Activated CD4-positive, CD25-positive, alpha-beta regulatory T cell treated with anti-CD3 and anti-CD28 coated beads, Interleukin-2, amount 50 U/mL, for 72 hours (primary cell): ENCODE measurements around the gene ERH.
"Not testable (repeated sequence)": the region's sequence is repeated elsewhere in the genome, so short reads cannot be mapped to it uniquely, and the experiment has no call there.

Source experiments
- DNase-seq: peaks from one replicate; pipeline ENCODE4 v3.0.0; 2021

Gene ERH

DNA sequence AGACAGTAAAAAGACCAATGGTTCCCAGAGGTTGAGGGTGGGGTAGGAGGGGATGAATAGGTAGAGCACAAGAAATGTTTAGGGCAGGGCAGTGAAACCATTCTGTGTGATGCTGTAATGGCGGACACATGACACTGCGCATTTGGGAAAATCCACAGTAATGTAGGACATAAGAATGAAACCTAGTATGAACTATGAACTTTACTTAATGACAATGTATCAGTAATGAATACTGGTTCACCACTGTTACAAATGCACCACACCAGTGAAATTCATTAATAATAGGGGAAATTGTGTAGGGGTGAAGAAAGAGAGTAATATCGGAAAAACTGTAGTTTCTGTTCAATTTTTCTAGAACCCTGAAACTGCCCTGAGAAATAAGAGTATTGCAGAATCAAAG is 5.6 kb downstream of the ERH start:
- no peak for DNase-seq

DNA sequence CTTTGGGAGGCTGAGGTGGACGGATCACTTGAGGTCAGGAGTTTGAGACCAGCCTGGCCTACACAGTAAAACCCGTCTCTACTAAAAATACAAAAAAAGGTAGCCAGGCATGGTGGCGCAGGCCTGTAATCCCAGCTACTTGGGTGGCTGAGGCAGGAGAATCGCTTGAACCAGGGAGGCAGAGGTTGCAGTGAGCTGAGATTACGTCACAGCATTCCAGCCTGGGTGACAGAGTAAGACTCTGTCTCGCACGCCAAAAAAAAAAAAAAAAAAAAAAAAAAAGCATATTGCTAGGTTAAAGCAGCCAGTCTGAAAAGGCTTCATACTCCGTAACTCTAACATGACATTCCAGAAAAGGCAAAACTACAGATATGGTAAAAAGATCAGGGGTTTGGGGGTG is 6.7 kb downstream of the ERH start:
- DNase-seq: not testable (repeated sequence)

DNA sequence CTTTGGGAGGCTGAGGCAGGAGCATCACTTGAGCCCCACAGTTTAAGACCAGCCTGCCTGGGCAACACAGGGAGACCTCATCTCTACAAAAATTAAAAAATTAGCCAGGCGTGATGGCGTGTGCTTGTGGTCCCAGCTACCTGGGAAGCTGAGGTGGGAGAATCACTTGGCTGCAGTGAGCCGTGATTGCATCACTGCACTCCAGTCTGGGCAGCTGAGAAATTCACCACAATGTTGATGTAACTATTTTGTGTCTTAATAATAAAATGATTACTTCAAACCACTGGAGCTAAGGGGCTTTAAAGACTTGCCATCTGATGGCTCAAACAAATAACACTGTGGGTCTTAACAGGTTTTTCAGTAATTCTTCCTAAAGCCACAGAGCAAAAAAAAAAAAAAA is 10.8 kb downstream of the ERH start:
- no peak for DNase-seq

DNA sequence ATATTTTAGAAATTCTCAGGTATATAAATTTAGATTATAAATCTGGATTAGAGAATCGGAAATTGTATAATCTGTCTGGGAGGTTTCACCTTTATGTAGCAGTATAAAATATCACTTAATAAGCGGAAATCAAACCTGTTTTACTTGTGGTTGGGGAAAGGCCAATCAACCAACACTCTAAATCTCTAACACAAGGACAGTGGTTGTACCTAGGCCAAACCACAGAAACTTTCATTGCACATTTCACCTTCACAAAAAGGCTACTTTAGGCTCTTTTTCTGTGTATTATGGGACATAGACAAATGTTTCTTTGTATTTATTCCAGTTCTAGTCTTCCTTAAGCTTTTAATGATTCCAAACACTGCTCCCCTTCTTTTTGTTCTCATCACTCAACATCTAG is 19.8 kb downstream of the ERH start:
- no peak for DNase-seq

DNA sequence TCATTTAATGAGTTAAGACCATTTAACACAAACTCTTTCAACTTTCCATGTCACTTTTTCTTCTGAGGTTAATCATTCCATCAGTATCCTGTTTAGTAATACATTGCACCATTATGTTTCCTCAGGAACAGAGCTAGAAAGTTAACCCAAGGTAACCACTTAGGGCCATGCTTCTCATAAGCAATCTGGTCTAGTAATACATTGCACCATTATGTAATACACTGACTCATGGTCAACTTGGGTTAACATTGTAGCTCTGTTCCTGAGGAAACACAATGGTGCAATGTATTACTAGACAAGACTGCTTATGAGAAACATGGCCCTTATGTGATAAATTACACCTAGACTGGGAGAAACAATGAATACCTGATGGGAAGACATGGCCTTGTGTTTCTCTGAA is 21.7 kb downstream of the ERH start:
- DNase-seq: no peak

DNA sequence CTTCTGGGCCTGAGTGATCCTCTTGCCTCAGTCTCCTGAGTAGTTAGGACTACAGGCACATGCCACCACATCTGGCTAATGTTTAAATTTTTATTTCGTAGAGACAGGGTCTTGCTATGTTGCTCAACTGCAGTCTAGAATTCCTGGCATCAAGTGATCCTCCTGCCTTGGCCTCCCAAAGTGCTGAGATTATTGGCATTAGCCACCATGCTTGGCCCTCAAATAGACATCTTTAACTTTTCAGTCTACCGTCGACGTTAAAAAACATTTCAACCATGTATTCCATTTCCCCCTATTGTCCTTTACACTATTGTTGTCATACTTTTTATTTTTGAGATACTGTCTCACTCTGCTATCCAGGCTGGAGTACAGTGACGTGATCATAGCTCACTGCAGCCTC is 22.4 kb downstream of the ERH start:
- DNase-seq: no peak

DNA sequence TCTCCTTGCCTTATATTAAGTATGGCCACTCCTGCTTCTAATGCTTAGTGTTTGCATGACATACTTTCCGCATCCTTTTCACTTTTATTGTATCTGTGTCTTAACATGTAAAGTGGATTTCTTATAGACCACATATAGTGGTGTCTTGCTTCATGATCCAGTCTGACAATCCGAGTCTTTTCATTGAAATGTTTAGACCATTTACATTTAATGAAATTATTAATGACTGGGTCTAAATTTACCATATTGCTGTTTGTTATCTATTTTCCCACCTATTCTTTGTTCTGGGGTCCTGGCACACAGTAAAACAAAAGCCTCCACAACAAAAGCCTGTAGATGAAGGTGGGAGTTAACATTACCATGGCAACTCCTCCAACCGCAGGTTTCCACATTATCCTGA is 22.9 kb downstream of the ERH start:
- DNase-seq: no peak

DNA sequence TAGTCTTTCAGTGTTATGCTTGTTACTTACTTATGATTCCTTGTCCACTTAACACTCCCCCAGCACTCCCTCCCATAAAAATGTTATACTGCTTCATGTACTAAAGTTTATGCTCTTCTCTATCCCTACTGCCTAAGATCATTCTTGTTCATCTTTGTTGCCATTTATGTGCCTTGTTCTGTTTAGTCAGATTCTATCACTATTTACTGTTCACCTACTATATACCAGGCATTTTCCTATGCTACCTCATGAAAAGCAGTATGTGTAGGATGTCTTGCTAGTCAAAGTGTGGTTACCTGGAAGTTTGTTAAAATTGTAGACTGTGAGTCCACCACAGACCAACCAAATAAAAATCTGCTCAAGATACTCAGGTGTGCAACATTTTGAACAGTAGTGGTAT is 23.9 kb downstream of the ERH start:
- no peak for DNase-seq

DNA sequence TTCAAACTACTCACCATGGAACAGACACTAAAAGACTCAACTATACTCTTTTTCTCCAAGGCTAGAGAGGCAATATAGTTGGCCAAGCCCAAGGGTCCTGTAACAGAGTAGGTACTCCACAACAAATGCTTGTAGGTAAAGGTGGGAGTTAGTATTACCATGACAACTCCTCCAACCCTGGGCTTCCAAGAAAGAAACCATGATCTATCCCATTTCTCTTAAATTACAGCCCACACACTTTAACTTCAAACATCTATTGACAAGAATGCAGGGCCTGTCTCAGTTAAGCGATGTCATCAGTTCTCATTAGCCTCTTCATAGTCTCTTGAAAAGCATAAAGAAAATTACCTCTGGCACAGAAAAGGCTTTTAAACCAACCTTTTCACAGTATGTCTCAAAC is 25.0 kb downstream of the ERH start:
- no peak for DNase-seq

DNA sequence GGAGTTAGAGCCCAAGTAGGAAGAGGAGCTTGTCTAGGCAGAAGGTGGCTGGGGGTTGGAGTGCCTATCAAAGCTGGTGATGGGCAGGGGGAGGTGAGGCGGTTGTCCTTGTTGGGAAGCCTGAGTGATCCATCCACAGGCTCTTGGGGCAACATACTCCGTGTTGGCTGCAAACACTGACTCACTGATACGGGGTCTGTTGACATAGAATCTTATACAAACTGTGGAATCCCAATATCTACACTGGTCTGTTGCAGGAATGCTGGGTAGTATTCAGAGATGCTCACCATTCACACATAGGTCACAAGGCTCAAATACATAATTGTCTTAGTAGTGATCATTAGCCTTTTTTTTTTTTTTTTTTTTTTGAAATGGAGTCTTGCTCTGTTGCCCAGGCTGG is 26.0 kb downstream of the ERH start:
- no peak for DNase-seq

DNA sequence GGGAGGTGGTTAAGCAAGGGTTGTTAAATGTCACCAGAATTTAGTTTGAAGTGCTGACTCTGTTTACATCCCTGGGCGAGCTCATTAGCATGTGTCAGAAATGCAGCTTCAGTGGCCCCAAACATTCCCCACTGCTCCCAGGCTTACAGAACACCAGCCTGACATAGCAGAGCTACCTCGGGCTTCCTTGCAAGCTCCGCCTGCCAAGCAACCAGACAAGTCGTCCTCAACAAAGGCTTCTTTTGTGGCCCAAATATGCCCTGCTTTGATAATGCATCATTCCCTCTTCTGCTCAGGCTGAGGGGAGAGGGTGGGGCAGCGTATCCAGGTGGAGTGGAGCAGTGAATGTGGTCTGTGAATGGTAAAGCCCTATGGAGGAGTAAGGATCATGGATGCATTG is 28.0 kb downstream of the ERH start:
- DNase-seq: no peak

DNA sequence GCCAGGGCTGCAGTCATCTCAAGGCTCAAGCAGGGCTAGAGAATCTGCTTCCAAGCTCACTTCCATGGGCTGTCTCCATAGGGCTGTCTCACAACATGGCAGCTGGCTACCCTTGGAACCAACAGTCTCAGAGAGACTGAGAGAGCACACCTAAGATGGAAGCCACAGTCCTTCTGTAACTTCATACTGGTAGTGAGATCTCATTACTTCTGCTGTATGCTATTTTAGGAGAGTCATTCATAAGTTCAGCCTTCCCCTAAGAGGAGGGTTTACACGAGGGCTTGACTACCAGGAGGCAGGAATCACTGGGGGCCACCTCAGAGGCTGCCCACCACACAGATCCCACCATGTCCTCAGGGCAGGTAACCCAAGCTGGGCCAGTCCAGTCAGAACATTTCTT is 29.7 kb downstream of the ERH start:
- DNase-seq: no peak

DNA sequence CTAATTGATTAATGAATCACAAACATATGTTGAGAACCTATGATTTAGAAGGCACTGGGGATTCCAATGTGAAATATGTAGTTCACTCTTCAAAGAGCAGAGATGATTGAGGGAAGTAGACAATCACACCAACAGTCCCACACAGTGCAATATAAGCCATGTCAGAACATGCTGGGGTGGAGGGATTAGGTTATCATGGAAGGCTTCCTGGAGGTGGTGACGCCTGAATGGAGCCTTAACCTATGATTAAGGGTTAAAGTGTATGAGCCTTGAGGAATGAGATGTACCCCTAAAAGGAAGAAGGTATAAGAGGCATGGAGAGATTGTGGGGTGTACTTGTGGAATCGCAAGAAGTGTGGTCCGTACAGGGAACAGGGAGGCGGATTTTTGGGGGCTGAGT is 31.3 kb downstream of the ERH start:
- DNase-seq: no peak

DNA sequence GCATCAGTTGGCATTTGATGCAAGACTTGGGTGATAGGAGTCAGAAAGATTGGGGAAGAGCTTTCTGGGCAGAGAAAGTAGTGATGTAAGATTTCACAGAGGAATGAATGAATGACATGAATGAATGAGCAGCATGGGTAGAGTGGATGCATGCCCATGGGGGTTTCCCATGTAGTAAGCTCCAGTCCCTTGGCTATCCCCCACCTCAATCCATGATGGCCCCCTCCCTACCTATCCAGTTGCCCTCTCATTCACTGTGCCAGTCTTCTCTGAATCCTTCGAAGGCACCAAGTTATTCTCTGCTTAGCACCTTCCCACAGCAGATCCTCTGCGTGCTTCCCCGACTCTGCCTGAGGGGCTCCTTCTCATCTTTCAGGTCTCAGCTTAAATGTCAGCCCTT is 32.0 kb downstream of the ERH start:
- no peak for DNase-seq

DNA sequence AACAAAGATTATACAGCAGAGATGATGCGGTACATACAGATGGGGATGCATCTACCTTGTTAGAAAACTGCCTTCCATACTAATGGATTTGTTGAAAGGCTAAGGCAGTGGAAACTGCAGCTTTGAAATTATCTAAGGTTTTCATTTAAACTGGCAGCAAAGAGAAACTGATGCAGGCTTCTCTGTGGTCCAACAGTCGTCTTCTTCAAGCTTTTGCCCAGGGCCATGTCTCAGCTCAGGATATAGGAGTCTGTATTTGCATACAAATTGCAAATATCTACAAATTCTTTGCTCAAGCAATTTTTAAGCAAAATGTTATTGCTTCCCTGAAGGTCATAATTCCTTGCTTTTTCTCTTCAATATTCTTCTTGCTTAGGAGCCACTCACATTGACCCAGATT is 33.7 kb downstream of the ERH start:
- no peak for DNase-seq

DNA sequence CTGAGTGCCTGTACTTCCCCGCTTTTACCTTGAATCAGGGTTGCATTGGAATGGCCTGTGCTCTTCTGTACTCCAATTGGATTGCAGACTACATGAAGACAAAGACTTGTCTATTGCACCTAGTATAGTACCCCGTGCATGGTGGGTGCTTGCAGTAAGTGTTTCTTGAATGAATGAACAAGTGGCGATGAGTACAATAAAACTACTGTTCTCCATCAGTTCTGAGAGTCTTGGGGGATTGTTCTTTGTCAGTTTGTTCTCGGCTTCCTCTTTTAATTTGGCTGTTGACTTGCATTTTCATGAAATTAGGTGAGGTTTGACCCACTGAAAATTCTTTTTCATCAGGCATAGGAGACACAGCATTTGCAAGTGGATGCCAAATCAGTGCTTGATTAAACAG is 34.1 kb downstream of the ERH start:
- no peak for DNase-seq

DNA sequence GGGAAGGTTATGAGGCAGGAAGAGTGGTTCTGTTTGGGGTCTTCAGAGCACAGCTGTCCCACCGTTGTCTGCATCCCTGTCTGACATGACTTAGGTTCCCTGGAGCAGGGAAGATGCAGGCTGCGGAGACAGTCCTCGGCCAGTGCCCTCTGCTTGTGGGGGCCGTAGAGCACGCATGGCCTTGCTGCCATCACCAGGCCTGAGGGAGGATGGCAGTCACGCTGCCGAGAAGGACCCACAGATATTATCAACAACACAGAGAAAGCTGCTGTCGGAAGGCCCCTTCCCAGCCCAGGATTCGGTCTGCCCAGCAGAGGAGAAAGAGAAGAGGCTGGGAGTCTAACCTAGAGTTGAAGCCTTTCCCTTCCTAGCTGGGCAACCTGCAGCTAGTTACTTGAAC is 35.0 kb downstream of the ERH start:
- no peak for DNase-seq

DNA sequence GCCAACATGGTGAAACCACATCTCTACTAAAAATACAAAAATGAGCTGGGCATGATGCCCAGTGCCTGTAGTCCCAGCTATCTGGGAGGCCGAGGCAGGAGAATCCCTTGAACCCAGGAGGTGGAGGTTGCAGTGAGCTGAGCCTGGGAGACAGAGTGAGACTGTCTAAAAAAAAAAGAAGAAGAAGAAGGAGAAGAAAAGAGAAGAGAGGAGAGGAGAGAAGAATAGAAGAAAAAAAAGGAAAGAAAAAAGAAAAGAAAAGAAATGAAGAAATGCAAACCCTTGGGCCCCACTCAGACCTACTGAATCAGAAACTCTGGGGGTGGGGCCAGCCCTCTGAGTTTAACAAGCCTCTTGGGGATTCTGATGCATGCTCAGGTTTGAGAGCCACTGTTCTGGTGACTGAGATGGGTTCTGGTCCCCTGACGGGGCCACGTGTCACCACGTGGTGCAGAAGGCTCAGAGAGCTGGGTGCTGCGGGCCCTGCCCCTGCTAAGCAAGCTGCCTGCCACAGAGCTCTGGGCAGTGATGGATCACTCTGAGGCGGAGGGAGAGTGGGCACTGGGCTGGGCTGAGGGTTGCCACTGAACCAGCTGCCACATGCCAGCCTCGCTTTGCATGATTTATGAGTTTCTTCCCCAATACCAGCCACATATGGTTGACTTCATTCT is 37.5 kb downstream of the ERH start:
- DNase-seq: no peak

DNA sequence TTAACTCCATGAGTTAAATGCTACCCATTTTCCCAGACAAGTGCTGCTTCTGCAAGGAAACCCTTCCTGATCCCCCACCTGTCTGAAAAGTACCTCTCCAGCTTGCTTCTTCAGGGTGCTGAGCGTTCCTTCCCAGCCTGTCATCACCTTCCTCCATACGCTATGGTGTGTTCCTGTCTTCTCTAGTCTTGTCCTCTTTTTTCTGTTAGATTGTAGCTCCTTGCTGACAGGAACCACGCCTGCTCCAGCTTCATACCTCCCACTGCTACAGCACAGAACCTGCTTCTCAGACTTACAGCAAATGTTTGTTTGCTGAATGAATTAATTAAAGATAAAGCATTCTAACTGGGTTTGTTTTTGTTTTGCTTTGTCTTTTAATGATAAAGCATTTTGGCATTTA is 39.1 kb downstream of the ERH start:
- DNase-seq: no peak

DNA sequence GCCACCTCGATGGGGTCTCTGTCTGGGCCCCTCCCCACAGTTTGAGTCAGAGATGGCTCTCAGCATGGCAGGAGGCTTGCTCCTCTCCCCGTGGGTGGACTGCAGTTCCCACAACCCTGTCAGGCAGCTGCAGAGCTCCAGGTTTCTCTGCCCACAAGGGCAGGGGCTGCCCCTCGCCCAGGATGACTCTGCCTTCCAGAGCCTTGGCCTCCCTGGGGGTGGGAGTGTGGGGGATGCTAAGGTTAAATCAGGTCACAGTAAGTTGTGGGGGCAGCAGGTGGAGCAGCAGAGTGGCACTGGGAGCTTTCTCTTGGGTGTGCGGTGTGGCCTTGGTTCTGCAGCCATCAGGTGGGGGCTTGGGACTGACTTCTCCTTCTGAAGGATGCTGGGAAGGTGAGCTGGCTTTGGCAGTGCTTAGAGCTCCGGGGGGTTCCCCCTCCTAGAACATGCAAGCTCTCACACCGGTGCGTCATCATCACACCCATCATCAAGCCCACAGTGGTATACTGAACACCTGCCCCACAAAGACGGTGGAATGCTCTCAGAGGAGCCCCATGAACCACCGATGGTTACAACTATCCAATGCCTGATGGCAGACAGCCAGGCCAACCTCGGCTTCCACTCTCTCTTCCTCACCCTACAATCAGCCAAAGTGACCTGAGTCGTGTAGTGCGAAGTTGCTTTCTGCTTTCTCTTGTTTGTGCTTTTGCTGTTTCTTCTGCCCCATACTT is 39.7 kb downstream of the ERH start:
- no peak for DNase-seq

DNA sequence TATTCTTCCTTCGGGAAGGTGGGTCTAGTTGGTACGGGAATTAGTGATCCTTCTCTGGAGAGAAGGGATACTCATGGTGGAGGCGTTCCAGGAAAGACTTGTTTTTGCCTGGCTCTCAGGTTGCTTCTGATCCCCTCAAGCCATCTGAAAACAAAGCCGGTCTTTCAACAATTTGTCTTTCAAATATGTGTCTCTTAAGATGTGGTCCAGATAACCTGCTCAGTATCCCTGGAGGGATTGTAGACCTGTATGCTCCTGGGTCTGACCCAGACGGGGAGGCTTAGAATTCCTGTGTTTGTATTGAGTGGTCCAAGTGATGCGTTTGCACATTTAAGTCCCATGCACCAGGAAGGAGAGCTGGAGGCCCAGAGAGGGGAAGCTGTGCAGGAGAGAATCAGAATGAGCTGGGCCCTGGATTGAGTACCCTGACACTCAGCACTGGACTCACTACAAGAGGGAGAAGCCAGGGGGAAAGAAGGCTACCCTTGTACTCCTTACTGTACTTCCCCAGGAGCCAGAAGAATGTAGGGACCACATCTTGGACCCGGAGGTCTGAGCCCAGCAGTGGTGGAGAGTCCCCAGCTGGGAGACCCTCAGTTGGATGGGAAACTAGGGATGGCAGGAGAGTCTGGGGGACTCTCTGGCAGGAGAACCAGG is 40.4 kb downstream of the ERH start:
- DNase-seq: no peak

DNA sequence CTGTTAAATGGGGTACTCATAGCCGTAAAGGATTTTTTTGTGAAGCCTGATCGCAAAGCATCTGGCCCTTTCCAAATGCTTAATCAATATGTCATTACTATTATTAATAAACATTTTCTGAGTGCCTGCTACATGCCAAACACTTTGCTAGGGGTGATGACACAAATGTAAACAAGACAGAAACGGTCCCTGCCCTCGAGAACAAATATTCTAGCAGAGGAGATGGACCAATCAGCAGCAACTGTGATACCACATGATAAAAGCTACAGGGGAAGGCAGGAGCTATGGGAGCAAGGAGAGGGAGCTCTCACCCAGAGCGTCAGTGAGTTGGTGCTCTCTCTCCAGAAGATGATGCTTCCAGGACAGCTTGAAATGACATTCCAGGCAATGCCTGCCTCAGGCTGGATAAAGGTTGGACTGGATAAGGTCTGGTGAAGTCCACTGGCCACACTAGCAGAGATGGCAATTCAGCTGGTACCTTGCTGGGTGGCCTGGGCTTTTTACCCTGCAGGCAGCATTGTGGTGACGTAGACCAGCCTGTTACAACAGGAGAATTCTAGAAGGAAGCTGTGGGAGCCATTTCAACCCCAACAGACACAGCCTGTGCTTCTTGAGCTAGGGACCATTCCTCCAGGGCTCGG is 41.1 kb downstream of the ERH start:
- no peak for DNase-seq

DNA sequence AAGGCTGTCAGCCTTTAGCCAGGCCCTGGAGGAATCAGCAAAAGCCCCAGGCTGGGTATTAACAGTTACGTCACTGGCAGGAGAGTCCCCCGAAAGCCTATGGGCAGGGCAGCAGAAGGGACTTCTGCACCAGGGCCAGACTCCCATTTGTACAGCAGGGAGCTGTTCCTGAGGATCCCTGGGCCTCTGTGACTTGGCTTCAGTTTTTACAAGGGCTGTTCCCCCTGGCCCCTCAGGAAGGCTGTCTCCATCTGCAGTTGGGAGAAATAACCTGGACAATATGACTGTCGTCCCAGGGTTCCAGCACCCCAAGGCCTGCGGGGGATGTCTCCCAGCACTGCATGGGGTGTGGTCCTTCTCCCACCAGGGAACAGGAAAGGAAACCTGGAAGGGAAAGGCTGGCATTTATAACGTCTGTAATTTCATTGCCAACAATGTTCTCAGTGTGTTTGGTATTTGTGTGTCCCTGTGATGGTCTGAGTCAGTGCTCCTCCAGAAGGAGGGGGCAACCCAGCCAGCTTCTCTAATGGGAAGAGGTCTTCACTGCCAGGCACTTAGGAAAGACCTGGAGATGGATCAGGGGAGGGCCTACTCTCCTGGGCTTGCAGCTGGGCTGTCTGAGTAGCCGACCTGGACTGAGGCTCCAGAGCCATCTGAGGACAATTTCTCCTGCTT is 42.4 kb downstream of the ERH start:
- DNase-seq: no peak
